Activated T-cell treated with anti-CD3 and anti-CD28 coated beads, Interleukin-2, amount 50 U/mL, for 48 hours (primary cell): ENCODE measurements around the gene RGS14.

Experiments used
- DNase-seq, 2 experiments: peaks; one replicate each; pipeline ENCODE4 v3.0.0-alpha.2; 2020

RGS14 gene, protein sequence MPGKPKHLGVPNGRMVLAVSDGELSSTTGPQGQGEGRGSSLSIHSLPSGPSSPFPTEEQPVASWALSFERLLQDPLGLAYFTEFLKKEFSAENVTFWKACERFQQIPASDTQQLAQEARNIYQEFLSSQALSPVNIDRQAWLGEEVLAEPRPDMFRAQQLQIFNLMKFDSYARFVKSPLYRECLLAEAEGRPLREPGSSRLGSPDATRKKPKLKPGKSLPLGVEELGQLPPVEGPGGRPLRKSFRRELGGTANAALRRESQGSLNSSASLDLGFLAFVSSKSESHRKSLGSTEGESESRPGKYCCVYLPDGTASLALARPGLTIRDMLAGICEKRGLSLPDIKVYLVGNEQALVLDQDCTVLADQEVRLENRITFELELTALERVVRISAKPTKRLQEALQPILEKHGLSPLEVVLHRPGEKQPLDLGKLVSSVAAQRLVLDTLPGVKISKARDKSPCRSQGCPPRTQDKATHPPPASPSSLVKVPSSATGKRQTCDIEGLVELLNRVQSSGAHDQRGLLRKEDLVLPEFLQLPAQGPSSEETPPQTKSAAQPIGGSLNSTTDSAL

DNA sequence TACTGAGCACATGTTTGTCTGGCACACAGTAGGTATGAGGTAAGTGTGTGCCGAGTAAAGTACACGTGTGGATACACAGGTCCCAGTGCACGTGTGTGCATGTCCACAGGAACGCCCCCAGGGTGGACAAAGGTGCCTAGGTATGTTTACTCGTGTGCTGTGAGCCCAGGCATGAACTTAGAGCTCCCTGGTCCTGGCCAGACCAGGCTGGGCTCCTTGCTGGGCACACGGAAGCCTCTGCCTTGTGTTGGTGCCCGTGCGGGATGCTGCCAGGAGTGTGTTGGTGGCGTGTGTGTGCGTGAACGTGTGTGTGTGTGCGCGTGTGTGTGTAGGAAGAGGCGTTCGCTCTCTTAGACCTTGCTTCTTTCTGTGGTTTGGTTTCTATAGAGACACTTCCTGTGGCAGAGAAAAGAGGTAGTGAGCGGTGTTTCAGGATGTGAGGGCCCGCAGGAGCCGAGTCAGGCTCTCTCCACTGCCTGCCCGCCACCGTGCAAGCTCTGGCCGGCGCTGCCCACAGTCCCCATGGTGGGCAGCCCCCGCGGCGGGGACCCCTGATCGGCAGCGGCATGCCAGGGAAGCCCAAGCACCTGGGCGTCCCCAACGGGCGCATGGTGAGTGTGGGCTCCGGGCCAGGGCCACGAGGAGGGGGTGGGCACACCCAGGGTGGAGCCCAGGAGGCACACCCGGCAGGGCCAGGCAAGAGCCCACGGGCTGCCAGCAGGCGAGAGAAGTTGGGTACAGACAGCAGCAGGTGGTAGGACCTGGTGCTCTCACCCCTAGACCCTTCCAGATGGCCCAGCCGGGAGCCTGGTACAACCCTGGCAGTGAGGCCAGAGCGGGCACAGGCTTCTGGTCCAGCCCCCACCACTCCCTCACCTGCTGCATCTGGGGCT lies at the start of gene RGS14:
Gene RGS14 (plus strand): TSS at position 466 of the 893 bp plus-strand sequence. CDS start 101 bp downstream, at position 567.
- DNase-seq = peak; percentile 68 to 77

GRCh38 chr5:177308740-177309139 lies 49.0 kb upstream of the RGS14 start:
- no peak for DNase-seq

DNA sequence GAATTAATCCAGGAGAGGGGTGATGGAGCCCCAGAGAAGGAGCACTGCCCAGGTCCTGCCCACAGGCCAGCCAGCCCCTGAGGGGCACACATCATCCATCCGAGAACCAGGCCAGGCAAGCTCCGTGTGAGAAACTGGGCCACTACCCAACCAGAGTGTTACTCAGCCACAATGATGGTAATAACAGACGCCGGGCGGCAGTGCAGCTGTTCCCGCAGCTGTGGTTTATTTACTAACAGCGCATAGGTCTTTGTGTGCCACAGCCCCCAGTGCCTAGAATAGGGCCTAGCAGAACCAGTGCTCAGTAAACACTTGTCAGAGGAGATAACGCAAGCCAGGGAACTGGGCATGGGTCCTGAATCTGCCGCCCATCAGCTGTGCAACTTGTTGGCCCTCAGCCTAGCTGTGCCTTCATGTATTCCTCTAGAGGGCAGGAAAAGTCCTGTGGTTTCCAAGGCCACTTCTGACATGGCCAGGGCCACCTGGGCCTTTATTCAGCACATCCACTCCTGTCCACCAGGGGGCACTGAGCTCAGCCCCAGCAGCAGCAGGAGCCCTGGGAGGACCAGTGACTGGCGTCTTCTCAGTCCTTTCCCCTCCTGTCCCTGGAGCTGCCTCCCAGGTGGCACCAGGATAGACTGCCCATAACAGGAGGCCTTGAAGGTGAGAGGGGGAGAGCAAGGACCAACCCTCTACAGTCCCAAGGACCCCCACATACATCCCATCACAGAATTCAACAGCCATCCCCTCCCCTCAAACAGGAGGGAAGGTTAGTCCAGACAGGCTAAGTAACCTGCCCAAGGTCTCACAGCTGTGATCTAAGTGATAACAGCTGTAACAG lies 48.2 kb upstream of the RGS14 start:
- DNase-seq = peak; percentile 82 to 85

- DNase-seq = no peak
These were observed 47.4 kb upstream of the RGS14 start for GRCh38 chr5:177310332-177310731.

DNA sequence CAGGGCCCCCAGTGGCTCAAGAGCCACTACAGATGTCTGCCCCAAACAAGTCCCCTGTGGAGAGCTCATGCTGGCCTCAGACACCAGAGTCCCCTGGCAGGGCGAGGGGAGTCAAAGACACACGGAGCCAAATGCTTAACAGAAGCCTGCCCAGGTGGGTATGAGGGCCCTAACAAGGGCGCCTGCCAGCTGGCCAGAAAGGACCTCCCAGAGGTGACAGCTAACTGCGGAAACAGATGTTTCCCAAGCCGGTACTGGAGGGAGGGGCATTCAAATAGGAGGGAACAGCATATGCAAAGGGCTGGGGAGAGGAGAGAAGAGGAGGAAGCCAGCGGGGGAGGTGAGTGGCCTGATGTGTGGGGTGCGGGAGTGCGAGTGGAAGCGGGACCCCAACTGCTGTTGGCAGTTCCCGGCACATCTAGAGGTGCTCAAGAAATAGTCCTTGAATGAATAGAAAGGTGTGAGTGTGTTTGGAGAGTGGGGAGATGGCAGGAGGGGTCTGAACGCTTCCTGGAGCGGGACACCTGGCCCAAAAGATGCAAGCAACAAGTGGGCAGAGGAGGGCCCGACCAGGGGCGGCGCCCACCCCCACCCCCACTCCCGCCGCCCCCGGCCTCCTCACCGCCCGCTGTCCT lies 46.9 kb upstream of the RGS14 start:
- peak; percentile 45 to 46 for DNase-seq

DNA sequence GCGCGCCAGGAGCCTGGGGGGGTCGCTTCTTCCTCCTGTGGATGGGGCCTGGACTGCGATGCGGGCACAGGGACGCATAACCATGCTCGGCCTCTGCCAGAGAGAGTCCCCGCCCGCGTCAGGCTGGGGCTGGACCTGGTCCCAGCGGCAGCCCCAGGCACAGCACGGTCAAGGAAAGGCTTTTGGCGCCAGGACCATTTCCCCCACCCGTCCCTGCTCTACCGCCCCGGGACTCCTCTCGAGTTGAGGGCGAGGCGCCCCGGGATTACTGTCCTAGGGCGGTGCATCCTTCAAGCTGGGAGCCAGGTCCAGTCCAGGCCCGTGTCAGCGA lies 46.4 kb upstream of the RGS14 start:
- no peak for DNase-seq

- peak; percentile 98 to 99 for DNase-seq
These were observed 45.7 kb upstream of the RGS14 start, which contains the start of gene MXD3 for GRCh38 chr5:177311723-177312648. Gene MXD3 (minus strand): TSS chr5:177311898. CDS start chr5:177311830, 68 bp downstream.

- peak; percentile 72 to 79 for DNase-seq
These were observed 45.0 kb upstream of the RGS14 start for GRCh38 chr5:177312649-177313181.

- no peak for DNase-seq
These were observed 44.0 kb upstream of the RGS14 start for GRCh38 chr5:177313561-177314259.

- no peak for DNase-seq
These were observed 43.1 kb upstream of the RGS14 start for GRCh38 chr5:177314376-177315342.

DNA sequence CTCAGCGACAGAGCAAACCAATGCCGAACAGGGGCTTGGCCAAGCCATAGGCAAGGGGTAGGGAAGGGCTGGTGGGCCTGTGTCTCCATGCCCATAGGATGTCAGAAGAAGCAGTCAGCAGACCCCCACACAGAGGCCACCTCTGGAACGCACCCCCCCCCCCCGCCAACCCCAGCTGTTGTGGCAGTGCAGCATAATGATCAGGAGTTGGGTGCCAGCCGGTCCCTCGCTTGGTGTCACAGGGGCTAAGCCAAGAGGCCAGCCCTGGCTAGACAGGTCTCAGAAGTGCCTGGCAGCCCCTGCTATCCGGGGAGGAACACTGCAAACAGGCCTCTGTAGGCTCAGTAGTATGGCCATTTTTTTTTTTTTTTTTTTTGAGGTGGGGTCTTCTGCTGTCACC lies 42.3 kb upstream of the RGS14 start:
- no peak for DNase-seq

GRCh38 chr5:177316005-177316404 lies 41.7 kb upstream of the RGS14 start:
- no peak for DNase-seq

GRCh38 chr5:177317959-177318377 lies 39.8 kb upstream of the RGS14 start:
- peak; percentile 82 to 85 for DNase-seq

DNA sequence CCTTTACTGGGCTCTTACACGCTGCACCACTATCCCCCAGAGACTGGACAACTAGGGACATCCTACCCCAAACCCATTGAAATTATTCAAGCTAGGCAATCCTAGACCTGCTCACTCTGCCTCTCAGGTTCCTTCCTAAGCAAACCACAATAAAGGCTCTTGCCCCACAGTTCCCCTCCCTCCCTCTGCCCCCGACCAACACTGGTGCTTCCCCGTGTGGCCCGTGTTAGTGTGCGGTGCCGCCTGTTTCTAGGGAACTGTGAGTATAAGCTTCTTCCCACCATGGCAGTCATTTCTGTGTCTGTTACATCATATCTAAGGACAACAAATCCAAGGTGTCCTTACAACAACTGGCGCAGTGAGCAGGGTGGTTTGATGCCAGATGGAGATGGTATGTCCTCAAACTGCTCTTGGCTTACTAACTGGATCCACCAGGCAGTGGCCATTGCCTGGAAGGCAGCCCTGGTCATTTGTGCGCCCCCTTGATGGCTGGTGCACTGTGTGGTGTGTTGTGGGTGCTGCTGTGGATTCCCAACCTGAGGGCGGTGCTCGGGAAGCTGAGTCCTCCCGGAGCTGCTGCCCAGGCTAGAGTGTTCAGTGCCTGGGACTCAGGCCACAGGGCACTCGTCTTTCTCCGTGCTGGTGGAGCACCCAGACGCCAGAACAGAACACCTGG lies 37.7 kb upstream of the RGS14 start:
- DNase-seq = peak; percentile 35 to 39

DNA sequence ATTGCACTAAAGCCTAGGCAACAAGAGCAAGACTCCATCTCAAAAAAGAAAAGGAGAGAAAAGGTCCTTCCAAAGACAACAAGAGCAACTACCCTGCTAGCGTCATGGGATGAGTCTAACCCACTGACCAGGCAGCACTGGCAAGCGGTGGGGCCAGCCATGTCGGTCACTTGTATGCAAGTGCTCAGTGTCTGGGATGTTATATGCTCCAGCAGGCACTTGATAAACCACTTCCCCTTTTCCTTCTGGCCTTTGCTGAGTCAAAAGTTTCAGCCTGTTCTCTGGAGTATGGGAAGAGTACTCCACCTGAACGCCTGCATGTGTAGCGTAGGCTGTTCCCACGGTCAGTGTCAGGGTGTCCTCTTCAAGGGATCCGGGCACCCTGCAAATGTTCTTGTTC lies 36.8 kb upstream of the RGS14 start:
- DNase-seq = no peak

DNA sequence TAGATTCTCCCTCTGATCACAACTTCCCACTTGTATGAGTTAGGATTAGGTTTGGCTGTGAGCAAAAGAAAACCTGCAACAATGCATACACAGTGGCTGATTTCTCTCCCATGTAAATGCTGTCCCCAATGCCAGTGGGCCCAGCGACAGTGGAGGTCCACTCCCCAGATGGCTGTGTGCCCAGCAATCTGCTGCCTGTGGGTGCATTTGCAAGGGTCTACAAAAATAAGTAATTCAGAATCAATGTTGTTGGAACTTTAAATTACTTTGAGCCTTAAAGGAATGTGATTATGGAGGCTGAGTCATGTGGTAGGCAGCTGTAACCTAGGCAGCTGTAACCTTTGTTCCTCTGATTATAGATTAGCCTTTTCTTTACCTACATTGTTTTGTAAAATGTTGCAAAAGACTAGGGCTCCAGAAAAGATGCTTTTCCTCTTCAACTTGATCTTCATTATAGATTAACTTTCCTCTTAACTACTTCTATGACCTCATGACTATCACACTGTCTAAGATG lies 31.8 kb upstream of the RGS14 start:
- no peak for DNase-seq
